Endometrial microvascular endothelial cells (primary cell): ENCODE results near the gene FMN1. TPM values are rescaled to one million over a fixed set of nuclear protein-coding genes. Genes with fewer than 3 reads are reported as not detected.

Experiments used
- in situ Hi-C: cut with HindIII; loops from 2 replicates; pipeline ENCODE4 v1.10.0; 2017; ENCODE audit warnings: low sequenced_read_pairs, low pct_unique_long_range_greater_than_20kb; ENCODE audit errors: inconsistent ontology term
- total RNA-seq: library from RNA; depleted of rRNA; stranded (reverse); fragments of >200 nt; gene quantifications from one replicate; pipeline ENCODE4 v1.2.3, GENCODE V29; 2015; ENCODE audit errors: inconsistent ontology term

Gene FMN1
- total RNA-seq, 1 donor from 2014 or later = 0.65 TPM

- in situ Hi-C loops = no loop called here
These were observed 265.6 kb downstream of the FMN1 start for GRCh38 chr15:32928876-32929275.

- in situ Hi-C loops = no loop called here
These were observed 267.4 kb downstream of the FMN1 start for GRCh38 chr15:32927124-32927523.

GRCh38 chr15:32923176-32923575 lies 271.3 kb downstream of the FMN1 start:
- in situ Hi-C loops = no loop called here

- in situ Hi-C loops = no loop called here
These were observed 272.0 kb downstream of the FMN1 start for GRCh38 chr15:32922541-32922940.

DNA sequence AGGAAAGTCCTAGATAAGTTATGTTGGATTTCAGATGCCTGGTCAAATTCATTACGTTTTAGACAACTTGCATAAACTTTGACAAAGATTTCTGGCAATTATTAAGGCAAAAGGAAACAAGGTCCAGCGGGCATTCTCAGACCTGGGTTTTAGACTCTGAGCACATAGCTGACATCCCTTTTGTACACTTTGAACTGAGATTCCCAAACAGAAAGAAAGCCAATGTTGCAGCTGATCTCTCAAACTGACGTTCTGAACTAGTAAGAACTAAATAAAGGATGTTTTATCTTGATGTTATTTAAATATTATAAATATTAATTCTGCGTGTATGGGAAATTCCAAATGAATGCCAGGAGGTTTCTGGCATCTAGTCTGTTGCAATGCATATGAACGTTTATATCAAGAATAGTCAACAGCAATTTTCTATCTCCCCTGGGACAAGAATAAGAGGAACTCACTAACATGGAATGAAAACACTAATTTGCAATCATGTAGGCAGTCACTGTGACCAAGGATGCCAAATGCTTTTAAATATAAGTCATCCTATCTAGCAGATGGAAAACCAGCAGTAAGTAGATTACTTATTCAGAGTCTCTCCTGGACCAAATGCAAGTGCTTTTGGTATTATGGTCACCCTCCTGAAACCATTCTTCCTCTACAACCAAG lies 274.6 kb downstream of the FMN1 start:
- in situ Hi-C loops = no loop called here

GRCh38 chr15:32918547-32918946 lies 276.0 kb downstream of the FMN1 start:
- in situ Hi-C loops = no loop called here

GRCh38 chr15:32910839-32911238 lies 283.7 kb downstream of the FMN1 start:
- in situ Hi-C loops = no loop called here

- in situ Hi-C loops = no loop called here
These were observed 285.1 kb downstream of the FMN1 start for GRCh38 chr15:32909431-32909830.

- in situ Hi-C loops = no loop called here
These were observed 285.6 kb downstream of the FMN1 start for GRCh38 chr15:32908872-32909271.

DNA sequence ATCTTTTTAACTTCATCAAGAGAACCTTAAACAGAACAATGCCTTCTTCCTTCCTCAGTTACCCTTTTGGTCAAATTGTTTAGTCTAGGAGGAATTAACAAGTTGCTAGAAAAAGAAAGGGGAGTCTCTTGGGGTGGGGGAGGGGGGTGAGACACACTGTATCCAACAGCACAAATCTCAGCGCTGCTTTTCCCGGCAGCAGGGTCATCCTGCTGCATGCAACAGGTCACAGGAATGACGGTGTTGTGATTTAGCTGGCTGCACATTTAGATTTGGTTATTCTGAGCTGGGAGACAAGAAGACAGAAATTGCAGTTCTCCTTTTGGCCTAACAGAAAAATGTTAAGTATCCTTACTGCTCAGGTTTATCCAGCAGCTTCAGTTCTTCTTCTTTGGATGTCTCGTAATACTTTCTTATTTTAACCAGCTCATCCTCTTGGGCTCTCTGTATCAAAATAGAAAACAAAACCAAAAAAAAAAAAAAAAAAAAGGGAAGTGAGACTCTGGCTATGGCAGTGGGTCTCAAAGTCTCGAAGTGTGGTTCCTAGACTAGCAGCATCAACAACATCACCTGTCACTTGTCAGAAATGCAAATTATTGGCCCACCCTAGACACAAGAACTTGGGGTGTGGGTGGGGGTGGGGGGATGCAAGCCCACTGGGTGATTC lies 286.2 kb downstream of the FMN1 start:
- in situ Hi-C loops = no loop called here

- in situ Hi-C loops = no loop called here
These were observed 289.0 kb downstream of the FMN1 start for GRCh38 chr15:32905481-32905880.

- in situ Hi-C loops = no loop called here
These were observed 290.1 kb downstream of the FMN1 start for GRCh38 chr15:32904448-32904847.

- in situ Hi-C loops = no loop called here
These were observed 290.8 kb downstream of the FMN1 start for GRCh38 chr15:32903591-32904290.

DNA sequence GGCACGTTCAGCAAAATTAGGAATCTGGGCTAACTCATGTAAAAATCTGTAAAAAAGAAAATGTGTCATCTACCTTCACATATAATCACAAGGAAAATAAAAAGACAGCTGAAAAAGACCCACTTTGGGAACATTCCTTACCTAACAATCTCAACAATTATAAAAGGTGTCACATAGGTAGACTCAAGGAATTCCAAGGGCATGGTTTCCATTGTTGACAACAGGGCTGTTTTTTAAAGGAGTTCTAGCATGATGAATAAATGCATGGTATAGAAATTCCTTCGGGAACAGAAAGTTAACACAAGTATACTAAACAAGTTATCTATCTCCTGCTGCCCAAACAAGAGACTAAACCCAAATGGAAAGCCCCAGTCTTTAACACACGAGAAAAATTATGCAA lies 292.5 kb downstream of the FMN1 start:
- in situ Hi-C loops = no loop called here

DNA sequence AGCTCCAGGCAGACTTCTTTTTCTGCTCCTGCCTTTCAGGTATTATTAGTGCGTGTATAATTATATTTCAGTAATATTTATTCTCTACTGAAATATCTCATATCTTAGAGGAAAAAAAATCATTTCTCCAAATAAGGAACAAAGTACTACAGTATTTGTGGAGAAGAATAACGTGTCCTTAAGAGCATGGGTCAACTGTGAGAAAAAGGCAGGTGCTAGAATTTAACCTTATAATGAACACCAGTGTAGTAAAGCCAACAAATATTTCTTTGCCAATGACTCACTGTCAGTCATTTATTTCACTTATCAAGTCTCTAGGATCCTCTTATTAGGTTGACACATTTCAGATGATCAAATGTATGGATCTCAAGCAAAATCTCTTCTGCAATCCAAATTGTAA lies 293.3 kb downstream of the FMN1 start:
- in situ Hi-C loops = no loop called here

GRCh38 chr15:32899126-32899596 lies 295.4 kb downstream of the FMN1 start:
- in situ Hi-C loops = no loop called here

- in situ Hi-C loops = no loop called here
These were observed 296.1 kb downstream of the FMN1 start for GRCh38 chr15:32898414-32898813.

DNA sequence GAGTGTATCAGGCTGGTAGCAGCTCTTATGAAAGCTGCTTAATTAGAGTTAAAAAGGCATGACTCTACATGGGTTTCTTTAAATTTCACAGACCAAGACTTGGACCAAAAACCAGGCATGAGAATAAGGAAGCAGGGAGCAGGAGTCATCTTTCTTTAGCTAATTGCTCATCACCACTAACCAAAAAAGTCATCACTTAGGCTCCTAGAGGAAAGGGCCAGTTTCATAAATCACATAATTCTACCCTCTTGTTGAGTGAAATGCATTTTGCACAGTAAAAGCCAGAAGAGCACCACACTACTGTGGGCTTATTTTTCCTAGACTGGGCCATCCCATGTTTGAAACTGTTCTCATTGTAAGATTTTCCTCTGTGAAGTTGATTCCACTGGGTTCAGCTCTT lies 301.1 kb downstream of the FMN1 start:
- in situ Hi-C loops = no loop called here

- in situ Hi-C loops = no loop called here
These were observed 305.3 kb downstream of the FMN1 start for GRCh38 chr15:32889214-32889613.

GRCh38 chr15:32888221-32888761 lies 306.2 kb downstream of the FMN1 start:
- in situ Hi-C loops = no loop called here
